Measurements from ENCODE around the gene KIAA1217.

Gene KIAA1217

DNA sequence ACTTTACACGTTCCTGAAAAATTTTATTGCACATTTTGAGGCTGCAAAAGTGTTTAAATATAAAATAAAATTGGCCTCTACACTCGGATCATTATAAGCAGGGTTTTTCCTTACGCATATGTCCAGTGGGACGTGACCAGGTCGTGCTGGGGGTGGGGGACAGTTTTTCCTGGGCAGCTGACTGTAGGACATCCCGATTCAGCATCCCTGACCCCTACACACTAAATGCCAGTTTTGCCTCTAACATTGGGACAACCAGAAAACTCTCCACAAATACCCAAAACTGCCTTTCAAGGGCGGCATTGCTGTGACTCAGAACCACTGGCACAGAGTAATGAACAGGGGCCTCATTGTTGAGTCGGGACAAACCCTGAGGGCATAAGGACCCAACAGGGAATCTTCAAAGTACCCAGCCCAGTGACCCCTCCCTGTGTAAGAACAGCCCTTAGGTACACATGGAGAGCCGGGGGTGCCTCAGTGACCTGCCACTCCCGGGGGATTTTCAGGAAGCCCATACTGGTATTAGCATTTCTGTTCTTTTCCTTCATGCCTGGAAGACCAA, 344.2 kb downstream of the KIAA1217 start:
- no peaks in the 10 kb centered on the region for H3K9me3 ChIP-seq (ENCODE audit: control insufficient read depth, low read length)

DNA sequence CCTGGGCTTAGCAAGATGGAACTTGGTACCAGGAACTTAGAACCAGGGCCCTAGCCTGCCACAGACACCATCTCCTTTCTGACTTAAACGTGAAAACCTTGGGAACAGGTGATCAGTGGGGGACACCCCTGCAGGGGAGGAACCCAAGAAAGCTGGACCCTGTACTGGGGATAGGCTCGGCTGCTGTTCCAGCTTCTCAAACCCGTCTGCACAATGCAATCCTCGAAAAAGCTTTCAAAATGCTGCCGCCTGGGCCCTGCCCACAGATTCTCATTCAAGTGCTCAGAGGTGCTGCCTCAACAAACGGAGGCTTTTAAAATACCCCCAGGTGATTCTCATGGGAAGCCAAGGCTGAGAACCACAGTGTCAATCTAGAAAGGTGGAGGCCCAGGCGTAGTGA, 345.1 kb downstream of the KIAA1217 start:
- no peaks in the 10 kb centered on the region for H3K36me3 ChIP-seq (ENCODE audit: control insufficient read depth, insufficient read depth, low read length)
- H3K9me3 ChIP-seq (ENCODE audit: control insufficient read depth, low read length) = no peaks in the 10 kb centered on the region
- H3K4me1 ChIP-seq (ENCODE audit: control insufficient read depth, insufficient read depth, low read length) = peaks cover 22% of the 10 kb centered on the region
- no peaks in the 10 kb centered on the region for H3K27me3 ChIP-seq (ENCODE audit: control insufficient read depth, insufficient read depth, low read length)
- H3K4me3 ChIP-seq (ENCODE audit: low read length) = no peak overlapping the region
- no peak overlapping the region for H3K9ac ChIP-seq (ENCODE audit: low read length)

More for the DNA sequence above, 344.2 kb downstream of the KIAA1217 start:
- Histone ChIP-seq H3K4me1 (ENCODE audit: control insufficient read depth, insufficient read depth, low read length) (peaks cover 22% of the 10 kb centered on the region), H3K36me3 (ENCODE audit: control insufficient read depth, insufficient read depth, low read length) (no peaks in the 10 kb centered on the region), H3K9ac (ENCODE audit: low read length) (no peak overlapping the region), H3K27me3 (ENCODE audit: control insufficient read depth, insufficient read depth, low read length) (no peaks in the 10 kb centered on the region), H3K4me3 (ENCODE audit: low read length) (no peak overlapping the region)

DNA sequence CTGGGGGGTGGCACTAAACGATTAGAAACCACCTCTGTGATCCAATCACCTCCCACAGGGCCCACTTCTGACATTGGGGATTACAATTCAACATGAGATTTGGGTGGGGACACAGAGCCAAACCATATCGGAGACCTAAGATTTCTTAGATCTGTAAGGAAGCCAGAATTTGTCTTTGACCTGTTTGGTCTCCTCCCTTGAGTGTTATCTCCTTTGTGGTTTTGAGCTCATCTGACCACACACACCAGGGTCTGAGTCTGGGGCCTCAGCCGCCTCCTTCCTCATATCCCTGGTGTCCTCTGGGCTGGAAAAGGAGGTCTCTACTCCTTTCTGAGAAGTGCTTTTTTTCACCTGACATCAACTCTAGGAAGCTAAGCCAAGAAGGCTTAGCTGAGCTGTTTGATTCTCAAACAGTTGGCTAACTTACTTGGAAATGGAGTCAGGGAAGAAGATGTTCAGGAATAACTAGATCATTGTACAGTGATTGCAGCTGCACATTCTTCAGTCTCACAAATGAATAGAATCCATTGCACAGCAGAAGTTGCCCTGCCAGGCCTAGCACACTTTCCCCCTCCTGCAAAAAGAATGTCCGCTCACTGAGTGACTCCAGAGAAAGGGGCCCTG, 347.3 kb downstream of the KIAA1217 start:
- no peaks in the 10 kb centered on the region for H3K36me3 ChIP-seq (ENCODE audit: control insufficient read depth, insufficient read depth, low read length)
- H3K4me1 ChIP-seq (ENCODE audit: control insufficient read depth, insufficient read depth, low read length) = peaks cover 22% of the 10 kb centered on the region
- no peak overlapping the region for H3K4me3 ChIP-seq (ENCODE audit: low read length)
- H3K9ac ChIP-seq (ENCODE audit: low read length) = no peak overlapping the region
- no peaks in the 10 kb centered on the region for H3K27me3 ChIP-seq (ENCODE audit: control insufficient read depth, insufficient read depth, low read length)
- no peaks in the 10 kb centered on the region for H3K9me3 ChIP-seq (ENCODE audit: control insufficient read depth, low read length)

DNA sequence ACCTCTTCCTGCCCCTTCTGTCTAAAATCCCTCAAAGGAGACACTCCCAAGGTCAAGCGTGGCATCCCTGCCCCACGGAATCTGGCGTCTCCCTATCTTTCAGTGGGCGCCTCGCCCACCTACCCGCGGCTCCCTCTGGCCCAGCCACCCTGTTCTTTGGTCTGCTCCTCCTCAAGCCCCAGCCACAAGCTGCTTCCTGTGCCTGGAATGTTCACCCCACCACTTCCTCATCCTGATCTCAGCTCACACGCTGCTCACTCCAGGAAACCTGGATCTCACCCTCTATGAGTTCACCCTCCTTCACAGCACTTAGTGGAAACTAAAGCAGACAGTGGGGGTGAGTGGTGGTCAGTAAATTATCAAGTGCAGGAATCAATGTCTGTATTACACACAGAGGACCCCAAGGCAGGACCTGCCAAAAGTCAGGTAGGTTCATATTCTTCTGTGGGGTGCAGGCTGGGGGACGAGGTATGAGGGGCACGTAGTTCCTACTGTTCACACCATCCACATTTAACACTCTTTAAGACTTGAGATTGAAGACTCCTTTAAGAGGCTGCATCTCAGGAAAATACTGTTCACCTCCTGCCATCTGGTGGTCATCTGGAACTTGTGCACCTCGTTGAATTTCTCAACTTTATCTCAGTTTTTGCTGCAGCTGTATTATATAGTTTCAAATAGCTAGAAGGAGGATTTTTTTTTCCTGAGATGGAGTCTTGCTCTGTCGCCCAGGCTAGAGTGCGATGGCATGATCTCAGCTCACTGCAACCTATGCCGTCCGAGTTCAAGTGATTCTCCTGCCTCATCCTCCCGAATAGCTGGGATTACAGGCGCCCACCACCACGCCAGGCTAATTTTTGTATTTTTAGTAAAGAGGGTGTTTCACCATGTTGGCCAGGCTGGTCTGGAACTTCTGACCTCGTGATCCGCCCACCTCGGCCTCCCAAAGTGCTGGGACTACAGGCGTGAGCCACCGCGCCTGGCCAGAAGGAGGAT, 348.1 kb downstream of the KIAA1217 start:
- Histone ChIP-seq H3K4me1 (ENCODE audit: control insufficient read depth, insufficient read depth, low read length) (peaks cover 15% of the 10 kb centered on the region), H3K27me3 (ENCODE audit: control insufficient read depth, insufficient read depth, low read length) (no peaks in the 10 kb centered on the region), H3K9ac (ENCODE audit: low read length) (no peak overlapping the region), H3K4me3 (ENCODE audit: low read length) (no peak overlapping the region), H3K36me3 (ENCODE audit: control insufficient read depth, insufficient read depth, low read length) (no peaks in the 10 kb centered on the region), H3K9me3 (ENCODE audit: control insufficient read depth, low read length) (no peaks in the 10 kb centered on the region)

DNA sequence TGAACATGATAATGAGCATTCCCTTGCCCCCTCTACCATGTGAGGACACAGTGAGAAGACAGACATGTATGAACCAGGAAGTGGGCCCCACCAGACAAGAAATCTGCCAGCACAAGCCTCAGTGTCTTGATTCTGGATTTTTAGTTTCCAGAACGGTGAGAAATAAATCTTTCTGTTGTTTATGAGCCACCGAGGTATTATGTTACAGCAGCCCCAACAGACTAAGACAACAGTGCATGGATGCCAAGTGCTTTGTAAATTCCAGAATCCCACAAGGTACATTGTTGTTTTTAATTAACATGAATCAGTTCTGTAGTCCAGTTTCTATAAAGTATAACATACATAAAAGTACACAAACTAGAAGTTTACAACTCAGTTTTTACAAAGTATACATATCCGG, 352.5 kb downstream of the KIAA1217 start:
- Histone ChIP-seq H3K27me3 (ENCODE audit: control insufficient read depth, insufficient read depth, low read length) (no peaks in the 10 kb centered on the region), H3K9me3 (ENCODE audit: control insufficient read depth, low read length) (no peaks in the 10 kb centered on the region), H3K4me3 (ENCODE audit: low read length) (no peak overlapping the region), H3K36me3 (ENCODE audit: control insufficient read depth, insufficient read depth, low read length) (no peaks in the 10 kb centered on the region), H3K9ac (ENCODE audit: low read length) (no peak overlapping the region), H3K4me1 (ENCODE audit: control insufficient read depth, insufficient read depth, low read length) (peaks cover 6% of the 10 kb centered on the region)

DNA sequence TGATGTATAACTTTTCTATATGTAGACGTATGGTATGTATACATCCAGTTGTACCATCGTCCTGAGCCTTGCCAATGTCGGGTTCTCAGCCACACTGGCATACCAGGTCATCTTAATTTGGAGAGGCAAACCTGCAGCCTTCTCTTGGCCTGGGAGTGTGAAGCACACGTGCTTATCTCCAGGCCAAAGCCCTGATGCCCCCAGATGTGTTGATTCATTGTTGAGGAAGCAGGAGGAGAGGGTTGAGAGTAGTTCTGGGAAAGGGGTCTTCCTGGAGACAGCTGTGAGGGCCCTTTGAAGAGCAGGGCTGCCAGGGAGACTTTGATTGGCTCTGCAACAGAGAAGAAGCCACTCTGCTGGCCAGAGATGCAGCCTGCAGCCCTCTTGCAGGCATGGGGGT, 359.1 kb downstream of the KIAA1217 start:
- peaks cover 4% of the 10 kb centered on the region for H3K27me3 ChIP-seq (ENCODE audit: control insufficient read depth, insufficient read depth, low read length)
- H3K4me1 ChIP-seq (ENCODE audit: control insufficient read depth, insufficient read depth, low read length) = no peaks in the 10 kb centered on the region
- H3K4me3 ChIP-seq (ENCODE audit: low read length) = no peak overlapping the region
- H3K9ac ChIP-seq (ENCODE audit: low read length) = no peak overlapping the region
- H3K36me3 ChIP-seq (ENCODE audit: control insufficient read depth, insufficient read depth, low read length) = no peaks in the 10 kb centered on the region
- no peaks in the 10 kb centered on the region for H3K9me3 ChIP-seq (ENCODE audit: control insufficient read depth, low read length)

DNA sequence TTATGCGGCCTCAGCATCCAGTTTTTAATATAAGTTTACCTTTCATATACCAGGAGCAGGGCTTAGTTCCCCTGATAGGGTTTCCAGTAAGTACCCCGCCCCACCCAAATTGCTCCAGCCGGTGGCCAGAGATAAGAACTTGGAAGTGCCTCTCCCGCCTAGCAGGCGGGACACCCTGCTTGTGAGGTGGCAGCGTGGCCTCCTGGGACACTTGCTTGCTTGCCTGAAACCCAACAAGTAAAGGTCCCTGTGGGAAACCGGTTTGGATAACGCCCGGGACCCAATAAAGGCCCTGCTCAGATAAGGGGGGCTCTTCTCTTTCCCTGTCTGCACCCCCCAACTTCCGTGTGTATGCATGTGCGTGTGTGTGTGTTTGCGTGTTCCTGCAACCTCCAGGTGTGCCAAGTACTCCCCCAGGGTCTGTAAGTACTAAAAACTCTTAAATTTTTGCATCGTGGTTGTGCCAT, 360.4 kb downstream of the KIAA1217 start:
- H3K4me1 ChIP-seq (ENCODE audit: control insufficient read depth, insufficient read depth, low read length) = no peaks in the 10 kb centered on the region
- H3K9ac ChIP-seq (ENCODE audit: low read length) = no peak overlapping the region
- H3K36me3 ChIP-seq (ENCODE audit: control insufficient read depth, insufficient read depth, low read length) = no peaks in the 10 kb centered on the region
- H3K27me3 ChIP-seq (ENCODE audit: control insufficient read depth, insufficient read depth, low read length) = peaks cover 4% of the 10 kb centered on the region
- no peak overlapping the region for H3K4me3 ChIP-seq (ENCODE audit: low read length)
- H3K9me3 ChIP-seq (ENCODE audit: control insufficient read depth, low read length) = no peaks in the 10 kb centered on the region

DNA sequence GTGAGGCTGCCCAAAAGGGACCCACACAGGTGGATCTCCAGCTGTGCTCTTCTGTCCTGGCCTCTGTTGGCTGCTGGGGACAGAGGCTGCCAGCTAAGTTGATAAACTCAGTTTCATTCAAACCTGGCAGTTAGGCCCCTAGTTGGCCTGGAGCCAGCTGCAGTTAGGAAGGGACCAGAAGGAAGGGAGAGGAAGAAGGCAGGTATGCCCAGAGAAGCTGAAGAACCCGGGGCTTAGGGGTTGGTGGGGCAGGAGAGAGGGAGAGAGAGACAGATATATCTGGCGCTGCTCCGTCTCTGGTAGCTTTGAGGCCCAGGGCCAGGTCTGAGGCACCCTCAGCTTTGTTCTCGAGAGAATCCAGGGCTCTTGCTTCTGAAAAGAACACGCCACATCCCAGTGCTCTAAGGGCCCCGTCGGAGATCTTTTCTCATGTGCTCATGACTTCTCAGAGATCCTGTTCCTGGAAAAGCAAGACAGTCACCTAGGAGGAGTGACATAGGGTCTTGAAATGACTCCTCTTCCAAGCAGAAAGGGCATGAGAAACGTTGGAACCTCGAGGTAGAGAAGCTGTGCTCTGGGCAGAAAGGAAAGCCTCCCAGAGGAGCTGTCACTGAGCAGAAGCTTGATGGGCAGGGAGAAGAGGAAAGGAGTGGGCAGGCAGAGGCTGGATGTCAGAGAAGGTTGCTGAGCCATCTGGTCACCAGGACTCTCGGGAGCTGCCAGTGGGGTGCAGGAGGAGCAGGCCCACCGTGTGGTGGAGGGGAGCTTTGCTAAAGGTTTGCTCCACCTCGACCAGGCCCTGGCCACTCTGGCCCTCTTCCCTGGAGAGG, 361.1 kb downstream of the KIAA1217 start:
- no peaks in the 10 kb centered on the region for H3K9me3 ChIP-seq (ENCODE audit: control insufficient read depth, low read length)
- H3K36me3 ChIP-seq (ENCODE audit: control insufficient read depth, insufficient read depth, low read length) = no peaks in the 10 kb centered on the region
- H3K27me3 ChIP-seq (ENCODE audit: control insufficient read depth, insufficient read depth, low read length) = peaks cover 4% of the 10 kb centered on the region
- H3K4me1 ChIP-seq (ENCODE audit: control insufficient read depth, insufficient read depth, low read length) = no peaks in the 10 kb centered on the region
- no peak overlapping the region for H3K9ac ChIP-seq (ENCODE audit: low read length)
- no peak overlapping the region for H3K4me3 ChIP-seq (ENCODE audit: low read length)

DNA sequence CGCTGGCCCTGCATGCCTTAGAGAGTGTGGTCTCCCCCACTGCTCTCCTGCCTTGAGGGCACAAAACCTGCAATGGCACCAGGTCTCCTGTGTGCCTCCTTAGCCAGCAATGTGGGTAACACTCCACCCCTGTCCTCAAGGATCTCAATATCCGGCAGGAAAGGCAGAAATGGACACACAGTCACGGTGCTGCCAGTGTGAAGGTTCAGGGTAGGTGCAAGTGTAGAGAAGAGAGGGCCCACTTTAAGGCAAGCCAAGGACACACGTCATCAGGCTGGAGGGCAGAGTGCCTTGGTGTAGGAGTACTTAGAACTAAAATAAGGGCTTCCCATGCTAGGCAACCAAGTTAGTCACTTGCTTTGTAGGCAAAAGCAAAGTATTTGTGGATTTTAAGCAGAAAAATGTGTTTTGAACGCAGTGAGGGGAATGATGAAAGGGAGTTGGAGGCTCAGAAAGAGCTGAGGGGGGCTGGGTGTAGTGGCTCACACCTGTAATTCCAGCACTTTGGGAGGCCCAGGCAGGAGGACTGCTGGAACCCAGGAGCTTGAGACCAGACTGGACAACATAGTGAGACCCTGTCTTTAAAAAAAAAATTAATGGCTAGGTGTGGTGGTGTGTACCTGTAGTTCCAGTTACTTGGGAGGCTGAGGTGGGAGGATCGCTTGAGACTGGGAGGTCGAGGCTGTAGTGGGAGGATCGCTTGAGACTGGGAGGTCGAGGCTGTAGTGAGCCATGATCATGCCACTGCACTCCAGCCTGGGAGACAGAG, 361.9 kb downstream of the KIAA1217 start:
- H3K4me3 ChIP-seq (ENCODE audit: low read length) = no peak overlapping the region
- H3K27me3 ChIP-seq (ENCODE audit: control insufficient read depth, insufficient read depth, low read length) = peaks cover 4% of the 10 kb centered on the region
- no peaks in the 10 kb centered on the region for H3K9me3 ChIP-seq (ENCODE audit: control insufficient read depth, low read length)
- H3K4me1 ChIP-seq (ENCODE audit: control insufficient read depth, insufficient read depth, low read length) = no peaks in the 10 kb centered on the region
- H3K36me3 ChIP-seq (ENCODE audit: control insufficient read depth, insufficient read depth, low read length) = no peaks in the 10 kb centered on the region
- no peak overlapping the region for H3K9ac ChIP-seq (ENCODE audit: low read length)

DNA sequence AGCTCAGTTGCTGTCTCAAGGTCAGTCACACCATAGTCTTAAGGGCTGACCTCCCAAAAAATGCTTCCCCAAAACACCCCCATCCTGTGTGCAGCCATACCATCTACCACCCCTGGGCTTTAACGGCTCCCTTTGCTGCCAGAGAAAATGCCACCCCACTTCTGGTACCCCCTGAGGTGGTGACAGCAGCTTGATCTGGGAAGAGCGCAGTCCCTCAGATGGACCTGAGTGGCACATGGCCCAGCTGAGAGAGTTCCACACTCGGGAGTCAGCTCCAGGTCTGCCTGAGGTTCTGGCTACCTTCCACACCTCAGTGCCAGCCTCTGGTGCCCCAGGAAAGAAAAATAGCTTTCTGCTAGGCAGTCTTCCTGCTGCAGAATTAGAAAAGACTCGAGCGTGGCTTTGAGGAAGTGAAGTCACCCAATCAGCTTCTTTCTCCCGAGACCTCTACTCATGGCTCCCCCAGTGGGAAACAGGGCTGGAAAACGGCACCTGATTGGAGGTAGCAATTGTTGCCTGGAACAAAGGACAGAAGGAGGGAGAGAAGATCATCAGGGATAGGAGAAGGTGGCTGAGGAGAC, 363.0 kb downstream of the KIAA1217 start:
- Histone ChIP-seq H3K9me3 (ENCODE audit: control insufficient read depth, low read length) (no peaks in the 10 kb centered on the region), H3K27me3 (ENCODE audit: control insufficient read depth, insufficient read depth, low read length) (peaks cover 4% of the 10 kb centered on the region), H3K4me1 (ENCODE audit: control insufficient read depth, insufficient read depth, low read length) (no peaks in the 10 kb centered on the region), H3K36me3 (ENCODE audit: control insufficient read depth, insufficient read depth, low read length) (no peaks in the 10 kb centered on the region), H3K9ac (ENCODE audit: low read length) (no peak overlapping the region), H3K4me3 (ENCODE audit: low read length) (no peak overlapping the region)

DNA sequence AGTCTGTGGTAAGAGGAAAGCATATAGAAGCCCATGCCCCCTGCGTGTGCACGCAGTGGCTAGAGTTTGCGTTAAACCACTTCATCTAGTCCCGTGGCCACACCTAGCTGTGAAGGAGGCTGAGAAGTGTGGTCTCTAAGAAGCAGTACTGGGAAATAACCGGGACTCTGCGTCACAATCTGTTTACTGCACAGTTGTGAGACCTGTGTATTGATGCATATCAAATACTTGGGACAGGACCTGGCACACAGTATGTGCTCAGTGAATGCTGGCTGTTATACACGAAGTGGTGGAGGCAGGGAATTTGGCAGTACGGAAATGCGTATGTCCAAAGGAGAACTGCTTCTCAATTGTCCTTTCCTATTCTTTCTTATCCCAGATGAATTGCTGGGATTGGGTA, 365.2 kb downstream of the KIAA1217 start:
- no peak overlapping the region for H3K4me3 ChIP-seq (ENCODE audit: low read length)
- no peaks in the 10 kb centered on the region for H3K9me3 ChIP-seq (ENCODE audit: control insufficient read depth, low read length)
- no peak overlapping the region for H3K9ac ChIP-seq (ENCODE audit: low read length)
- H3K36me3 ChIP-seq (ENCODE audit: control insufficient read depth, insufficient read depth, low read length) = no peaks in the 10 kb centered on the region
- no peaks in the 10 kb centered on the region for H3K4me1 ChIP-seq (ENCODE audit: control insufficient read depth, insufficient read depth, low read length)
- H3K27me3 ChIP-seq (ENCODE audit: control insufficient read depth, insufficient read depth, low read length) = peaks cover 4% of the 10 kb centered on the region

Measured in mucosa of stomach (tissue), 1 donor.